HG02763 (cell line): ENCODE data around the gene HDAC8.
"Not testable (repeated sequence)": the region's sequence is repeated elsewhere in the genome, so short reads cannot be mapped to it uniquely, and the experiment has no call there.

Source experiments
- ATAC-seq: cut with Tn5 transposase; IDR thresholded peaks from one replicate; pipeline ENCODE4 v1.9.1; 2021; ENCODE audit warnings: mild to moderate bottlenecking, moderate library complexity; ENCODE audit not compliant: unreplicated experiment

HDAC8 gene

GRCh38 chrX:72465889-72466288, 106.8 kb downstream of the HDAC8 start:
- ATAC-seq: no peak

GRCh38 chrX:72461766-72462165, 110.9 kb downstream of the HDAC8 start:
- no peak for ATAC-seq

- no peak for ATAC-seq
Measured at GRCh38 chrX:72461288-72461687, 111.4 kb downstream of the HDAC8 start.

GRCh38 chrX:72460715-72461114, 111.9 kb downstream of the HDAC8 start:
- no peak for ATAC-seq

- not testable (repeated sequence) for ATAC-seq
Measured at GRCh38 chrX:72449034-72449433, 123.6 kb downstream of the HDAC8 start.

- not testable (repeated sequence) for ATAC-seq
Measured at GRCh38 chrX:72440764-72441163, 131.9 kb downstream of the HDAC8 start.

- ATAC-seq: no peak
Measured at GRCh38 chrX:72436010-72436409, 136.6 kb downstream of the HDAC8 start.

GRCh38 chrX:72430405-72430968, 142.2 kb downstream of the HDAC8 start:
- no peak for ATAC-seq

GRCh38 chrX:72421797-72422196, 150.8 kb downstream of the HDAC8 start:
- ATAC-seq: no peak

GRCh38 chrX:72409993-72410392, 162.7 kb downstream of the HDAC8 start:
- ATAC-seq: no peak

- no peak for ATAC-seq
Measured at GRCh38 chrX:72408885-72409284, 163.8 kb downstream of the HDAC8 start.

- not testable (repeated sequence) for ATAC-seq
Measured at GRCh38 chrX:72405136-72405535, 167.5 kb downstream of the HDAC8 start.

GRCh38 chrX:72402614-72403013, 170.0 kb downstream of the HDAC8 start:
- no peak for ATAC-seq

- ATAC-seq: no peak
Measured at GRCh38 chrX:72399816-72400215, 172.8 kb downstream of the HDAC8 start.

GRCh38 chrX:72396117-72396516, 176.5 kb downstream of the HDAC8 start:
- ATAC-seq: no peak

- no peak for ATAC-seq
Measured at GRCh38 chrX:72395237-72395636, 177.4 kb downstream of the HDAC8 start.

- ATAC-seq: no peak
Measured at GRCh38 chrX:72394518-72395170, 178.0 kb downstream of the HDAC8 start.

- no peak for ATAC-seq
Measured at GRCh38 chrX:72393836-72394517, 178.7 kb downstream of the HDAC8 start.

- ATAC-seq: no peak
Measured at GRCh38 chrX:72392816-72393800, 179.5 kb downstream of the HDAC8 start.

- no peak for ATAC-seq
Measured at GRCh38 chrX:72392042-72392441, 180.6 kb downstream of the HDAC8 start.

- ATAC-seq: no peak
Measured at GRCh38 chrX:72387247-72387646, 185.4 kb downstream of the HDAC8 start.
